WI38 (cell line): ENCODE data around the gene OR6M1.

Source experiments
- H3K4me3 ChIP-seq: 2 replicates; pipeline ENCODE4 v1.5.1; 2011; ENCODE audit warnings: low read depth, mild to moderate bottlenecking, control low read depth, low read length
- CTCF ChIP-seq: IDR thresholded peaks from 2 replicates; pipeline ENCODE4 v1.5.1; 2012; ENCODE audit warnings: low read depth, mild to moderate bottlenecking, control low read depth, low read length

The OR6M1 gene

GRCh38 chr11:123783536-123783935 lies 22.6 kb downstream of the OR6M1 start:
- H3K4me3 ChIP-seq = no peak overlapping the region
- TF ChIP-seq CTCF = no peak

GRCh38 chr11:123778511-123778910 lies 27.6 kb downstream of the OR6M1 start:
- no peak for TF ChIP-seq CTCF
- H3K4me3 ChIP-seq = no peak overlapping the region

DNA sequence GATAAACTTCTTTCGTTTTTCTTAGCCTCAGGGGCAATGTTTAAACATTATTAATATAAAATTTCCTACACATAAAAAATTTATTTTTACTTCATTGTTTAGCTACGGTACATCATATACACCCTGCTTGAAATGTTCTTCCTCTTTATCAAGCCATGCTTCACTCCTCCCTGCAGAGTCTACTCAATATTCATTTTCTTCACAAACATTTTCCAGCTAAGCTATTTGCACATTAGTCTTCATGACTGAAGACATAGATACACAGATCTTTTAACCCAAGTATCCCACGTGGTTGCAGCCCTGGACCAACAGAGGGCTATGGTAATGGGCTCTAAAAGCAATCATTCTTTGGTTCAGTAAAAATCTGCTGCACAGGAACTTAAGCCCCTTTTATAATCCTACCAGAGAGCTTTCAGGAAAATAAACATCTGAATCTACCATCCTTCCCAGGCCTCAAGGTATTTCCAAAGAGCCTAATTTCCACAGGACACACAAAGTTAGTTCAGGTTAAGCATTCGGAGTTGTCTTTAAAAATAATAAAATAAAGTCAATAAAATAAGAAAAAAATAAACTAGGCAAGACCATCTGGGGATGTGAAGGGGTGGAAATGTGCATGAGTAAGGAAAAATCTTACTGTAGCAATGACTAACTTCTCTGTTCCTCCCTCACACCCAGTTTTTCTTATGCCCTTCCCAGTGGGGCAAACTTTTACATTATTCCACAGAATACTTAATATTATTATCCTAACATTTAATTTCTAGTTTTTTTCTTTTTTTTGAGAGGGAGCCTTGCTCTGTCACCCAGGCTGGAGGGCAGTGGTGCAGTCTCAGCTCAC lies 30.2 kb downstream of the OR6M1 start:
- no peak for TF ChIP-seq CTCF
- H3K4me3 ChIP-seq = no peak overlapping the region

DNA sequence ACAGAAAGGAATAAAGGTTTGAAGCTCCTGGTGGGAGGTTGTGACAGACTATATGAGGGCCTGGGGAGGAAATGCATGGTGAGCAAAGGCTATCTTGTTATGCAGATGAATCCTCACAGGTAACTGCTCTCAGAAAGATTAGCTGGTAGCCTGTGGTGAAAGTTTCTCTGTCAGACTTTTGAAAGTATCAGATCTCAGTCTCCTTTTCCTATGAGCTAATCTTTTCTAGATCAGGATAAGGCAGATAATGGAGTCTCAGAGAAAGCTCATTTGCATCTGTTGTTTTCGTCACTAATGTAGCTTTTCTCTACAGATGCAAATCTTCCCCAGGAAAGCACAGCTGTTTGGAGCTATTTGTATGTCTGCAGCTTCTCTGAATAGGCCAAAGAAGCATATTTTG lies 30.9 kb downstream of the OR6M1 start:
- TF ChIP-seq CTCF = no peak
- no peak overlapping the region for H3K4me3 ChIP-seq

GRCh38 chr11:123773959-123774358 lies 32.2 kb downstream of the OR6M1 start:
- no peak overlapping the region for H3K4me3 ChIP-seq
- TF ChIP-seq CTCF = no peak

DNA sequence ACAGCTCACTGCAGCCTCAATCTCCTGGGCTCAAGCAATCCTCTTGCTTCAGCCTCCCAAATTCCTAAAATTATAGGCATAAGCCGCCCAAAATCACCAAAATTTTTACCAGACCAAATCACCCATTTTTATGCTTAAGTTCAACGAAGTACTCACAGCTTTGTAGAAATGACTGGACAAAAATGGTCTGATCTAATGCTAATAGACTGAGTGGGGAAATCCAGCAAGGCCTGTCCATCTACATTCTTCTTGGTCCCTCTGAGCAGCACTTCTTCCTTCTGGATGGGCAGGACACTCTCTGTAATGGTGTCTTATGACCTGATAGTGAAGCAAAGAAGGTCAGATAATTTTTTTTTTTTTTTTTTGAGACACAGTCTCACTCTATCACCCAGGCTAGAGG lies 33.1 kb downstream of the OR6M1 start:
- TF ChIP-seq CTCF = no peak
- H3K4me3 ChIP-seq = no peak overlapping the region

DNA sequence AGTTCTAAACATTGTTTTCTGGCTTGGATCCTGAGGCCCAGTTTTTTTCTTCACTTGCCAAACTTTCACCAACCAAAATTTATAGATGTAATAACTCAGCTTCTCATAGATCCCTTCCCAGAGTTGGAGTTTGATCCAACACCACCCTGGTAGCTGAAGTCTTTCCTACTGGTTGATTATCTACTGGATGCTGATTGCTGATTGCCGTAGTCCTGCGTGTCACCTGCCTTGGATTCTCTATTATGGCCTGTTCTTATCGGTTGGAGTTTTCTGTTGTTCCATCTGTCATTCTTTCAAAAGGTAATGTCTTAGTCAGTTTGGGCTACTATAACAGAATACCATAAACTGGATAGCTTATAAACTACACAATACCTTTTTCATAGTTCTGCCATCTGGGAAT lies 34.5 kb downstream of the OR6M1 start:
- no peak for TF ChIP-seq CTCF
- no peak overlapping the region for H3K4me3 ChIP-seq
